ENCODE data around the gene LTC4S. TPM values are rescaled to one million over a fixed set of nuclear protein-coding genes. Genes with fewer than 3 reads are reported as not detected.

LTC4S gene
- total and polyA plus RNA-seq, 9 of the 15 experiments (the other 6 are each of a cell fraction or from before 2014, with no cell fraction given): 0.17 to 0.77 (median 0.75) TPM; not detected in 6

- TF ChIP-seq DLX4 (CRISPR knock-in tag; IDR thresholded peaks at IDR 0.05): no peak
- TF ChIP-seq MECOM (CRISPR knock-in tag; IDR thresholded peaks at IDR 0.05): no peak; the same call in 1 of the 2 replicates
- TF ChIP-seq ZNF398 (CRISPR knock-in tag; IDR thresholded peaks at IDR 0.05): no peak
- no peak for TF ChIP-seq U2AF1 (optimal IDR thresholded peaks at IDR 0.05; ENCODE audit: low read depth, low read length)
- no peak; the same call in 1 of the 2 replicates for TF ChIP-seq HNRNPL (IDR thresholded peaks at IDR 0.05; ENCODE audit: low read depth, low read length)
- no peak for TF ChIP-seq CC2D1A (IDR thresholded peaks at IDR 0.05)
- TF ChIP-seq ZNF583 (CRISPR knock-in tag; IDR thresholded peaks at IDR 0.05): no peak; the same call in 1 of the 2 replicates
- no peak for TF ChIP-seq ZNF324 (CRISPR knock-in tag; IDR thresholded peaks at IDR 0.05)
- no peak for TF ChIP-seq ZNF395 (CRISPR knock-in tag; IDR thresholded peaks at IDR 0.05)
- no peak for TF ChIP-seq TEAD2 (tag; IDR thresholded peaks at IDR 0.05)
- no peak for TF ChIP-seq ZZZ3 (IDR thresholded peaks at IDR 0.05)
- TF ChIP-seq NCOR1 (IDR thresholded peaks at IDR 0.05): peak; percentile 65; the same call in 1 of the 2 replicates
- TF ChIP-seq SLC30A9 (CRISPR knock-in tag; IDR thresholded peaks at IDR 0.05): no peak
- no peak for TF ChIP-seq NR2C1 (IDR thresholded peaks at IDR 0.05)
- TF ChIP-seq NR2C1 (tag; IDR thresholded peaks at IDR 0.05): no peak
- TF ChIP-seq ZNF436 (CRISPR knock-in tag; IDR thresholded peaks at IDR 0.05): no peak
- TF ChIP-seq SP2 (IDR thresholded peaks at IDR 0.05; ENCODE audit: extremely low read depth, low read depth, low read length, poor library complexity, severe bottlenecking): no peak
- TF ChIP-seq ELF1 (tag; IDR thresholded peaks at IDR 0.05): no peak
- no peak; the same call in 1 of the 2 replicates for TF ChIP-seq XRCC5 (IDR thresholded peaks at IDR 0.05; ENCODE audit: low read depth, low read length)
- TF ChIP-seq ZMIZ1 (IDR thresholded peaks at IDR 0.05; ENCODE audit: low read depth in 2 of 2, low read length in 2 of 2): peak in 1 of 2 experiments; percentile 81; a peak in 2 of 4 replicates
- peak; percentile 96 for TF ChIP-seq POLR2G (IDR thresholded peaks at IDR 0.05; ENCODE audit: low read depth, low read length)
Observed at GRCh38 chr5:179820483-179821297, 26.9 kb downstream of the LTC4S start, which contains the start of gene SQSTM1 (continued).

Measured in K562 (cell line).